A549 (cell line): ENCODE measurements around the gene TRMT5. TPM values are rescaled to one million over a fixed set of nuclear protein-coding genes. Genes with fewer than 3 reads are reported as not detected.
A peak's percentile ranks its signal among the peaks of the same experiment; 100 is the strongest.

Experiments
- ATAC-seq, 2 experiments: fragments of 200-7000 bp in 1 of 2; fragments of >200 bp in 1 of 2; cut with Nextera tagmentation in 1 of 2; cut with Tn5 transposase in 1 of 2; 3 replicates each; pipeline versions ENCODE4 v1.8.0 to v1.9.1; 2018 to 2020; ENCODE audit warnings: mild to moderate bottlenecking in 1 of 2, moderate library complexity in 1 of 2
- CTCF ChIA-PET: fragments of 300-600 bp; sonication (Branson Sonifier 250); formaldehyde crosslinking; extraction: SDS; loops from one replicate; lab custom pipeline; 2021; ENCODE audit warnings: antibody characterized with exemption, inconsistent platforms; lab: Yijun Ruan, JAX
- POLR2A ChIA-PET: fragments of 350-600 bp; formaldehyde crosslinking; extraction: SDS; loops from one replicate; lab custom pipeline; 2021; ENCODE audit warnings: antibody characterized with exemption, inconsistent platforms; lab: Yijun Ruan, JAX
- DNase-seq, 2 experiments: peaks; one replicate each; pipeline versions ENCODE4 v3.0.0 to v3.0.0-alpha.2; 2011 to 2016; ENCODE audit warnings: low read depth in 1 of 2, low spot score in 1 of 2
- FAIRE-seq: peaks from 2 replicates; lab custom pipeline; 2011; peaks lifted over from hg19 to GRCh38; lab: Jason Lieb, UNC
- H3K27ac ChIP-seq, 2 experiments: fragments of >200 bp; sonication (Bioruptor Twin); formaldehyde crosslinking; 3 replicates each; pipeline ENCODE4 v1.5.1; 2016 to 2017
- H3K4me1 ChIP-seq: fragments of >200 bp; sonication (Bioruptor Twin); formaldehyde crosslinking; 3 replicates; pipeline ENCODE4 v1.6.1; 2016
- H3K4me2 ChIP-seq: fragments of >200 bp; sonication (Bioruptor Twin); formaldehyde crosslinking; 3 replicates; pipeline ENCODE4 v1.6.1; 2016
- H3K4me3 ChIP-seq: fragments of >200 bp; sonication (Bioruptor Twin); formaldehyde crosslinking; 3 replicates; pipeline ENCODE4 v1.5.1; 2016
- H3K9me3 ChIP-seq: fragments of >200 bp; sonication (Bioruptor Twin); formaldehyde crosslinking; 3 replicates; pipeline ENCODE4 v1.6.1; 2016
- CBX2 ChIP-seq: fragments of 200-600 bp; sonication (generic); IDR thresholded peaks from 2 replicates; pipeline ENCODE4 v1.6.1; 2016; ENCODE audit warnings: low read depth, mild to moderate bottlenecking, borderline replicate concordance
- CBX8 ChIP-seq: fragments of 200-600 bp; sonication (generic); IDR thresholded peaks from 2 replicates; pipeline ENCODE4 v1.6.1; 2016
- CEBPB ChIP-seq, 2 experiments: fragments of >200 bp in 1 of 2; sonication (Bioruptor Twin) in 1 of 2; formaldehyde crosslinking in 1 of 2; IDR thresholded peaks; 2 replicates each; pipeline ENCODE4 v1.6.1; 2012 to 2016
- EHF ChIP-seq: fragments of 250-450 bp; sonication (Bioruptor Pico); IDR thresholded peaks from 2 replicates; pipeline ENCODE4 v1.5.0; 2020; ENCODE audit warnings: mild to moderate bottlenecking
- EP300 ChIP-seq, 2 experiments: fragments of >200 bp; sonication (Bioruptor Twin); formaldehyde crosslinking; IDR thresholded peaks; 2 replicates in 1 of 2; 3 replicates in 1 of 2; pipeline ENCODE4 v1.6.1; 2016 to 2017
- ESRRA ChIP-seq: fragments of 150-350 bp; IDR thresholded peaks from 2 replicates; pipeline ENCODE4 v1.6.1; 2014; ENCODE audit warnings: mild to moderate bottlenecking, low read length, borderline replicate concordance
- GATA3 ChIP-seq: IDR thresholded peaks from 2 replicates; pipeline ENCODE4 v1.6.1; 2012; ENCODE audit warnings: borderline replicate concordance
- HEYL ChIP-seq: fragments of 250-450 bp; sonication (Bioruptor Pico); IDR thresholded peaks from 2 replicates; pipeline ENCODE4 v1.8.0; 2021; ENCODE audit warnings: mild to moderate bottlenecking, moderate library complexity
- HMGXB4 ChIP-seq: fragments of 250-450 bp; sonication (Bioruptor Pico); IDR thresholded peaks from 2 replicates; pipeline ENCODE4 v1.5.0; 2021; ENCODE audit warnings: mild to moderate bottlenecking, moderate library complexity, borderline replicate concordance
- HOXA7 ChIP-seq: fragments of 250-450 bp; sonication (Bioruptor Pico); IDR thresholded peaks from 2 replicates; pipeline ENCODE4 v1.5.0; 2020; ENCODE audit warnings: mild to moderate bottlenecking, moderate library complexity
- KDM1A ChIP-seq: fragments of 200-600 bp; sonication (generic); IDR thresholded peaks from 2 replicates; pipeline ENCODE4 v1.6.1; 2016; ENCODE audit warnings: low read depth, mild to moderate bottlenecking
- KDM5A ChIP-seq: fragments of 200-600 bp; sonication (generic); IDR thresholded peaks from 2 replicates; pipeline ENCODE4 v1.6.1; 2016; ENCODE audit warnings: antibody characterized with exemption, mild to moderate bottlenecking
- MAFK ChIP-seq: fragments of 450-650 bp; IDR thresholded peaks from 2 replicates; pipeline ENCODE4 v1.6.1; 2014; ENCODE audit not compliant: partially characterized antibody
- MAX ChIP-seq: IDR thresholded peaks from 2 replicates; pipeline ENCODE4 v1.6.1; 2012
- MAZ ChIP-seq: fragments of 150-350 bp; IDR thresholded peaks from 2 replicates; pipeline ENCODE4 v1.6.1; 2014; ENCODE audit warnings: antibody characterized with exemption, low read depth, low read length, borderline replicate concordance
- NPAS2 ChIP-seq: fragments of 250-450 bp; sonication (Bioruptor Pico); IDR thresholded peaks from 2 replicates; pipeline ENCODE4 v1.8.0; 2022; ENCODE audit warnings: mild to moderate bottlenecking, moderate library complexity, borderline replicate concordance
- PHF8 ChIP-seq: fragments of 200-600 bp; sonication (generic); IDR thresholded peaks from 2 replicates; pipeline ENCODE4 v1.6.1; 2016; ENCODE audit warnings: low read depth, mild to moderate bottlenecking, antibody characterized with exemption, moderate library complexity, borderline replicate concordance
- POLR2AphosphoS2 ChIP-seq: conservative IDR thresholded peaks from 2 replicates; pipeline ENCODE4 v1.6.1; 2012; ENCODE audit warnings: low read length, improper control_type of control experiment, inconsistent platforms
- RCOR1 ChIP-seq: fragments of 150-350 bp; IDR thresholded peaks from 2 replicates; pipeline ENCODE4 v1.6.1; 2014; ENCODE audit warnings: antibody characterized with exemption, low read length, low read depth
- RFX5 ChIP-seq: fragments of 450-650 bp; IDR thresholded peaks from 2 replicates; pipeline ENCODE4 v1.7.1; 2014; ENCODE audit warnings: antibody characterized with exemption, mild to moderate bottlenecking, moderate library complexity
- RNF2 ChIP-seq: fragments of 200-600 bp; sonication (generic); IDR thresholded peaks from 2 replicates; pipeline ENCODE4 v1.6.1; 2016; ENCODE audit warnings: low read depth, mild to moderate bottlenecking, antibody characterized with exemption, moderate library complexity, borderline replicate concordance
- SREBF2 ChIP-seq: fragments of 450-650 bp; IDR thresholded peaks from 2 replicates; pipeline ENCODE4 v1.6.1; 2014; ENCODE audit warnings: mild to moderate bottlenecking, moderate library complexity
- USF2 ChIP-seq: fragments of 450-650 bp; IDR thresholded peaks from 2 replicates; pipeline ENCODE4 v1.6.1; 2014; ENCODE audit warnings: antibody characterized with exemption
- ZC3H11A ChIP-seq: fragments of 450-650 bp; IDR thresholded peaks from 2 replicates; pipeline ENCODE4 v1.6.1; 2014; ENCODE audit warnings: antibody characterized with exemption, mild to moderate bottlenecking
- ZFP36 ChIP-seq: fragments of 450-650 bp; IDR thresholded peaks from 2 replicates; pipeline ENCODE4 v1.6.1; 2014; ENCODE audit warnings: borderline replicate concordance; ENCODE audit not compliant: partially characterized antibody
- ZNF302 ChIP-seq: fragments of 250-450 bp; sonication (Bioruptor Pico); IDR thresholded peaks from 2 replicates; pipeline ENCODE4 v1.9.0; 2021; ENCODE audit warnings: inconsistent platforms, mild to moderate bottlenecking, moderate library complexity
- ZSCAN20 ChIP-seq: fragments of 250-450 bp; sonication (Bioruptor Pico); IDR thresholded peaks from 2 replicates; pipeline ENCODE4 v1.8.0; 2022; ENCODE audit warnings: mild to moderate bottlenecking, moderate library complexity
- WGBS: methylation state at CpG from one replicate; pipeline ENCODE4 v1.1.6; 2017; ENCODE audit errors: missing lambda C conversion rate; 5-methylcytosine and 5-hydroxymethylcytosine counted together
- polyA minus RNA-seq: library from RNA; depleted of rRNA, polyadenylated mRNA; stranded (reverse); fragments of >200 nt; gene quantifications from 2 replicates; pipeline ENCODE4 v1.2.3, GENCODE V29; 2011; rRNA and poly(A)+ RNA removed
- polyA plus RNA-seq, 4 experiments: library from polyadenylated mRNA; depleted of rRNA in 3 of 4; stranded (reverse); fragments of >200 nt; fragmentation: RNase III in 1 of 4; extraction: RNeasy Plus Mini Kit Qiagen cat#74134 plus additional on column Dnase treatment in 1 of 4; gene quantifications; 2 replicates in 3 of 4; 3 replicates in 1 of 4; pipeline ENCODE4 v1.2.3, GENCODE V29; 2011 to 2017
- TF ChIP-seq, protein P1 (sequence below): fragments of 250-450 bp; sonication (Bioruptor Pico); IDR thresholded peaks from 2 replicates; pipeline ENCODE4 v1.5.0; 2020; ENCODE audit warnings: low read depth, mild to moderate bottlenecking, moderate library complexity
- TF ChIP-seq, protein P2 (sequence below): fragments of 150-350 bp; IDR thresholded peaks from 2 replicates; pipeline ENCODE4 v1.6.1; 2014; ENCODE audit warnings: low read depth, mild to moderate bottlenecking, low read length

The TRMT5 gene, protein sequence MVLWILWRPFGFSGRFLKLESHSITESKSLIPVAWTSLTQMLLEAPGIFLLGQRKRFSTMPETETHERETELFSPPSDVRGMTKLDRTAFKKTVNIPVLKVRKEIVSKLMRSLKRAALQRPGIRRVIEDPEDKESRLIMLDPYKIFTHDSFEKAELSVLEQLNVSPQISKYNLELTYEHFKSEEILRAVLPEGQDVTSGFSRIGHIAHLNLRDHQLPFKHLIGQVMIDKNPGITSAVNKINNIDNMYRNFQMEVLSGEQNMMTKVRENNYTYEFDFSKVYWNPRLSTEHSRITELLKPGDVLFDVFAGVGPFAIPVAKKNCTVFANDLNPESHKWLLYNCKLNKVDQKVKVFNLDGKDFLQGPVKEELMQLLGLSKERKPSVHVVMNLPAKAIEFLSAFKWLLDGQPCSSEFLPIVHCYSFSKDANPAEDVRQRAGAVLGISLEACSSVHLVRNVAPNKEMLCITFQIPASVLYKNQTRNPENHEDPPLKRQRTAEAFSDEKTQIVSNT
- 17.0 and 18.2 TPM in 2 replicates for polyA plus RNA-seq (2011; rRNA removed)
- 3.7 and 3.8 TPM in 2 replicates for polyA plus RNA-seq (2012; cell fraction: cytosol; rRNA removed)
- polyA plus RNA-seq (2012; cell fraction: nucleus; rRNA removed): 1.8 and 3.7 TPM in 2 replicates
- polyA plus RNA-seq (2017; fragmentation: RNase III; extraction: RNeasy Plus Mini Kit Qiagen cat#74134 plus additional on column Dnase treatment): 17.7 to 19.1 TPM (median 18.8 TPM) in 3 replicates
- polyA minus RNA-seq: 5.1 and 7.1 TPM in 2 replicates

GRCh38 chr14:60980811-60981632 is at the start of gene TRMT5, which contains the start of gene SLC38A6:
Gene TRMT5, minus strand, starts transcription at chr14:60981079. Its CDS starts 106 bp downstream, at chr14:60980973.
Gene SLC38A6, plus strand, starts transcription at chr14:60981245. Its CDS starts 33 bp downstream, at chr14:60981278.
- ChIA-PET CTCF (interaction anchor here (0.5 to 2.8 kb wide), 11 partner anchors 11 to 581 kb away, joined by 3 to 17 read pairs (median 4); no protein-coding TSS in a partner anchor), POLR2A (interaction anchor here (1.0 to 1.8 kb wide), 9 partner anchors 9 to 331 kb away, joined by 3 to 12 read pairs (median 4); partner anchors contain the start of gene SIX1)
- WGBS: 2% methylated on average over 32 of the region's 59 CpGs
- Histone ChIP-seq H3K4me2 (peak within 1 kb of the TSS; percentile 93), H3K9me3 (no peaks in the 10 kb centered on the region), H3K4me1 (peaks cover 42% of the 10 kb centered on the region), H3K4me3 (peak within 1 kb of the TSS; percentile 70), H3K27ac (peak within 1 kb of the TSS; percentile 80 to 95)
- peak; percentile 98 for ATAC-seq
- DNase-seq: peak; percentile 87 to 96
- FAIRE-seq: no peak
- TF ChIP-seq, protein P1, sequence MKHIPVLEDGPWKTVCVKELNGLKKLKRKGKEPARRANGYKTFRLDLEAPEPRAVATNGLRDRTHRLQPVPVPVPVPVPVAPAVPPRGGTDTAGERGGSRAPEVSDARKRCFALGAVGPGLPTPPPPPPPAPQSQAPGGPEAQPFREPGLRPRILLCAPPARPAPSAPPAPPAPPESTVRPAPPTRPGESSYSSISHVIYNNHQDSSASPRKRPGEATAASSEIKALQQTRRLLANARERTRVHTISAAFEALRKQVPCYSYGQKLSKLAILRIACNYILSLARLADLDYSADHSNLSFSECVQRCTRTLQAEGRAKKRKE (CRISPR knock-in tag): no peak
- no peak for TF ChIP-seq EP300 (IDR thresholded peaks at IDR 0.05)
- no peak for TF ChIP-seq POLR2AphosphoS2
- no peak for TF ChIP-seq MAZ
- TF ChIP-seq HEYL (CRISPR knock-in tag): no peak
- no peak for TF ChIP-seq EHF (CRISPR knock-in tag)
- no peak for TF ChIP-seq CBX8
- TF ChIP-seq SREBF2: no peak
- no peak for TF ChIP-seq RNF2
- TF ChIP-seq RCOR1: no peak
- no peak for TF ChIP-seq ZSCAN20 (CRISPR knock-in tag)
- TF ChIP-seq CBX2: no peak
- peak; percentile 30; the same call in 1 of the 2 replicates for TF ChIP-seq KDM5A
- no peak for TF ChIP-seq ESRRA
- no peak for TF ChIP-seq ZC3H11A
- no peak for TF ChIP-seq ZFP36
- no peak for TF ChIP-seq RFX5
- TF ChIP-seq USF2: no peak
- no peak for TF ChIP-seq HOXA7
- peak; percentile 68; the same call in 1 of the 2 replicates for TF ChIP-seq PHF8
- TF ChIP-seq NPAS2 (CRISPR knock-in tag): no peak
- TF ChIP-seq, protein P2, sequence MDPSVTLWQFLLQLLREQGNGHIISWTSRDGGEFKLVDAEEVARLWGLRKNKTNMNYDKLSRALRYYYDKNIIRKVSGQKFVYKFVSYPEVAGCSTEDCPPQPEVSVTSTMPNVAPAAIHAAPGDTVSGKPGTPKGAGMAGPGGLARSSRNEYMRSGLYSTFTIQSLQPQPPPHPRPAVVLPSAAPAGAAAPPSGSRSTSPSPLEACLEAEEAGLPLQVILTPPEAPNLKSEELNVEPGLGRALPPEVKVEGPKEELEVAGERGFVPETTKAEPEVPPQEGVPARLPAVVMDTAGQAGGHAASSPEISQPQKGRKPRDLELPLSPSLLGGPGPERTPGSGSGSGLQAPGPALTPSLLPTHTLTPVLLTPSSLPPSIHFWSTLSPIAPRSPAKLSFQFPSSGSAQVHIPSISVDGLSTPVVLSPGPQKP: no peak
- peak; percentile 95 for TF ChIP-seq MAX
- TF ChIP-seq CEBPB (IDR thresholded peaks at IDR 0.05): no peak
- TF ChIP-seq HMGXB4: no peak
- TF ChIP-seq ZNF302 (CRISPR knock-in tag): no peak
- no peak for TF ChIP-seq KDM1A
- TF ChIP-seq GATA3: peak; percentile 29; the same call in 1 of the 2 replicates
- TF ChIP-seq MAFK: no peak
